Erythroblast (primary cell): ENCODE results near the gene PLA2G2D.

Experiments
- GATA1 ChIP-seq: IDR thresholded peaks from 2 replicates; pipeline ENCODE4 v1.6.1; 2011; ENCODE audit warnings: low read depth, mild to moderate bottlenecking, control low read depth, low read length, moderate library complexity
- POLR2A ChIP-seq: IDR thresholded peaks from 2 replicates; pipeline ENCODE4 v1.6.1; 2011; ENCODE audit warnings: mild to moderate bottlenecking, low read length

GRCh38 chr1:20069874-20070273, 49.5 kb downstream of the PLA2G2D start, which contains the start of gene PLA2G5:
- TF ChIP-seq POLR2A (no peak), GATA1 (no peak)
